ENCODE measurements around the gene ATXN1L.

DNA sequence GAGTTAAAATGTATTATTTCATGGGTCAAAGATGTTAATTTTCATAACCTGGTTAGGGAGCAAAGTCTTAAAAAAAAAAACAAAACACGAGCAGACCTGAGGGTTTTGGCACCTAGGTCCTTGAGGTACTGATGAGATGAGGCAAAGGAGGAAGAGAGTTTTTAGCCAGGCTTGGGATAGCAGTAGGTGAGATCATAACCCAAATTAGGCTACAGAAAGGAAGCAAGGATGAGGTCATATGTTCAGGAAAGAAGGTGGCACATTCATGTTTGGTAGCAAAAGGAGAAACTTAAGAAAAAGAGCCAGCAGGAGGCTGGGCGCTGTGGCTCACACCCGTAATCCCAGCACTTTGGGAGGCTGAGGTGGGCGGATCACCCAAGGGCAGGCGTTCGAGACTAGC is 2.8 kb downstream of the ATXN1L start:
- TF ChIP-seq EP300 (IDR thresholded peaks at IDR 0.05) (no peak), POLR2A (IDR thresholded peaks at IDR 0.05) (no peak), POLR2AphosphoS5 (IDR thresholded peaks at IDR 0.05) (no peak)
- TF ChIP-seq, protein P1, sequence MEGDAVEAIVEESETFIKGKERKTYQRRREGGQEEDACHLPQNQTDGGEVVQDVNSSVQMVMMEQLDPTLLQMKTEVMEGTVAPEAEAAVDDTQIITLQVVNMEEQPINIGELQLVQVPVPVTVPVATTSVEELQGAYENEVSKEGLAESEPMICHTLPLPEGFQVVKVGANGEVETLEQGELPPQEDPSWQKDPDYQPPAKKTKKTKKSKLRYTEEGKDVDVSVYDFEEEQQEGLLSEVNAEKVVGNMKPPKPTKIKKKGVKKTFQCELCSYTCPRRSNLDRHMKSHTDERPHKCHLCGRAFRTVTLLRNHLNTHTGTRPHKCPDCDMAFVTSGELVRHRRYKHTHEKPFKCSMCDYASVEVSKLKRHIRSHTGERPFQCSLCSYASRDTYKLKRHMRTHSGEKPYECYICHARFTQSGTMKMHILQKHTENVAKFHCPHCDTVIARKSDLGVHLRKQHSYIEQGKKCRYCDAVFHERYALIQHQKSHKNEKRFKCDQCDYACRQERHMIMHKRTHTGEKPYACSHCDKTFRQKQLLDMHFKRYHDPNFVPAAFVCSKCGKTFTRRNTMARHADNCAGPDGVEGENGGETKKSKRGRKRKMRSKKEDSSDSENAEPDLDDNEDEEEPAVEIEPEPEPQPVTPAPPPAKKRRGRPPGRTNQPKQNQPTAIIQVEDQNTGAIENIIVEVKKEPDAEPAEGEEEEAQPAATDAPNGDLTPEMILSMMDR (IDR thresholded peaks at IDR 0.05): no peak
